ENCODE data around the gene PLSCR5. TPM values are rescaled to one million over a fixed set of nuclear protein-coding genes. Genes with fewer than 3 reads are reported as not detected.
A peak's percentile ranks its signal among the peaks of the same experiment; 100 is the strongest.

Gene PLSCR5
- total and polyA plus RNA-seq, 2 experiments from 2014 or later, result not detected

DNA sequence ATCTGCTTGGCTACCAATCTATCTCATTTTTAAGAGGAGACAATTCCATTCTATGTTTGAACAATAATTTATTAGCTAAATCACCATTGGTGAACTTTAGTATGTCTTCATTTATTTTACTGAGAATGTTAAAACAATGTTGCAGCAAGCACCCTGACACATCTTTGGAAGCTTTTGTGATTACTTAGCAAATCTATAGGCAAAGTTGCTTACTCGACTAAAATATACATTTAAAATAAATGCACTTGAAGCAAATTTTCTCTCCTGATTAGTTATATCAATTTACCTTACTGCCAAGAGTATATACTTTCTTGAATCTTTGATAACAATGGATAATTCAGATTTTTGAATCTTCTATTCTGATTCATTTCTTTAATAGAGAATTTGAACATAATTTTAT lies 31.0 kb downstream of the PLSCR5 start:
- Histone ChIP-seq H3F3A (replicated peaks; ENCODE audit: low read depth) (no peaks in the 10 kb centered on the region), H3K79me2 (replicated peaks; ENCODE audit: insufficient read depth) (no peaks in the 10 kb centered on the region), H3K36me3 (ENCODE audit: insufficient read depth) (no peaks in the 10 kb centered on the region), H3K4me2 (no peak overlapping the region), H3K27ac (ENCODE audit: low read depth) (no peak overlapping the region), H3K27me3 (ENCODE audit: insufficient read depth) (no peaks in the 10 kb centered on the region), H4K20me1 (replicated peaks; ENCODE audit: insufficient read depth) (no peaks in the 10 kb centered on the region), H3K9me2 (ENCODE audit: insufficient read depth) (no peaks in the 10 kb centered on the region), H3K4me1 (ENCODE audit: insufficient read depth) (peaks cover 4% of the 10 kb centered on the region), H3K4me3 (no peak overlapping the region), H2AFZ (no peak overlapping the region)
- no peaks in the 10 kb centered on the region; the same call in 2 of the 3 replicates for H3K9me3 Mint-ChIP-seq
- ATAC-seq (no peak), DNase-seq (ENCODE audit: low spot score) (no peak)
- H3K36me3 Mint-ChIP-seq (ENCODE audit: low read depth), result no peaks in the 10 kb centered on the region
- H3K27ac Mint-ChIP-seq, result peak overlapping the region; percentile 7; the same call in 1 of the 2 replicates
- no peak overlapping the region for H3K4me3 Mint-ChIP-seq
- H3K27me3 Mint-ChIP-seq (ENCODE audit: insufficient read depth, low read depth, poor library complexity), result peaks cover 2% of the 10 kb centered on the region
- H3K4me1 Mint-ChIP-seq, result peaks cover 4% of the 10 kb centered on the region
- TF ChIP-seq EZH2 (IDR thresholded peaks at IDR 0.05; ENCODE audit: low read depth, unreplicated experiment) (no peak), ZNF331 (CRISPR knock-in tag; IDR thresholded peaks at IDR 0.05; ENCODE audit: low read depth) (no peak), NANOG (IDR thresholded peaks at IDR 0.05; ENCODE audit: borderline replicate concordance) (no peak), CREB1 (CRISPR knock-in tag; IDR thresholded peaks at IDR 0.05; ENCODE audit: low read depth) (no peak), JUNB (IDR thresholded peaks at IDR 0.05; ENCODE audit: unreplicated experiment) (no peak), STAT1 (IDR thresholded peaks at IDR 0.05; ENCODE audit: unreplicated experiment) (no peak), REST (IDR thresholded peaks at IDR 0.05; ENCODE audit: unreplicated experiment) (no peak), POLR2AphosphoS5 (IDR thresholded peaks at IDR 0.05; ENCODE audit: low read depth) (no peak), EZH2phosphoT487 (IDR thresholded peaks at IDR 0.05; ENCODE audit: unreplicated experiment) (no peak), ZNF114 (CRISPR knock-in tag; IDR thresholded peaks at IDR 0.05) (no peak)
- TF ChIP-seq, protein P1, sequence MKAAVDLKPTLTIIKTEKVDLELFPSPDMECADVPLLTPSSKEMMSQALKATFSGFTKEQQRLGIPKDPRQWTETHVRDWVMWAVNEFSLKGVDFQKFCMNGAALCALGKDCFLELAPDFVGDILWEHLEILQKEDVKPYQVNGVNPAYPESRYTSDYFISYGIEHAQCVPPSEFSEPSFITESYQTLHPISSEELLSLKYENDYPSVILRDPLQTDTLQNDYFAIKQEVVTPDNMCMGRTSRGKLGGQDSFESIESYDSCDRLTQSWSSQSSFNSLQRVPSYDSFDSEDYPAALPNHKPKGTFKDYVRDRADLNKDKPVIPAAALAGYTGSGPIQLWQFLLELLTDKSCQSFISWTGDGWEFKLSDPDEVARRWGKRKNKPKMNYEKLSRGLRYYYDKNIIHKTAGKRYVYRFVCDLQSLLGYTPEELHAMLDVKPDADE (IDR thresholded peaks at IDR 0.05), result no peak
- TF ChIP-seq, protein P2, sequence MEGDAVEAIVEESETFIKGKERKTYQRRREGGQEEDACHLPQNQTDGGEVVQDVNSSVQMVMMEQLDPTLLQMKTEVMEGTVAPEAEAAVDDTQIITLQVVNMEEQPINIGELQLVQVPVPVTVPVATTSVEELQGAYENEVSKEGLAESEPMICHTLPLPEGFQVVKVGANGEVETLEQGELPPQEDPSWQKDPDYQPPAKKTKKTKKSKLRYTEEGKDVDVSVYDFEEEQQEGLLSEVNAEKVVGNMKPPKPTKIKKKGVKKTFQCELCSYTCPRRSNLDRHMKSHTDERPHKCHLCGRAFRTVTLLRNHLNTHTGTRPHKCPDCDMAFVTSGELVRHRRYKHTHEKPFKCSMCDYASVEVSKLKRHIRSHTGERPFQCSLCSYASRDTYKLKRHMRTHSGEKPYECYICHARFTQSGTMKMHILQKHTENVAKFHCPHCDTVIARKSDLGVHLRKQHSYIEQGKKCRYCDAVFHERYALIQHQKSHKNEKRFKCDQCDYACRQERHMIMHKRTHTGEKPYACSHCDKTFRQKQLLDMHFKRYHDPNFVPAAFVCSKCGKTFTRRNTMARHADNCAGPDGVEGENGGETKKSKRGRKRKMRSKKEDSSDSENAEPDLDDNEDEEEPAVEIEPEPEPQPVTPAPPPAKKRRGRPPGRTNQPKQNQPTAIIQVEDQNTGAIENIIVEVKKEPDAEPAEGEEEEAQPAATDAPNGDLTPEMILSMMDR (conservative IDR thresholded peaks at IDR 0.05; ENCODE audit: low read depth in 2 of 2), result no peak
- TF ChIP-seq, protein P3, sequence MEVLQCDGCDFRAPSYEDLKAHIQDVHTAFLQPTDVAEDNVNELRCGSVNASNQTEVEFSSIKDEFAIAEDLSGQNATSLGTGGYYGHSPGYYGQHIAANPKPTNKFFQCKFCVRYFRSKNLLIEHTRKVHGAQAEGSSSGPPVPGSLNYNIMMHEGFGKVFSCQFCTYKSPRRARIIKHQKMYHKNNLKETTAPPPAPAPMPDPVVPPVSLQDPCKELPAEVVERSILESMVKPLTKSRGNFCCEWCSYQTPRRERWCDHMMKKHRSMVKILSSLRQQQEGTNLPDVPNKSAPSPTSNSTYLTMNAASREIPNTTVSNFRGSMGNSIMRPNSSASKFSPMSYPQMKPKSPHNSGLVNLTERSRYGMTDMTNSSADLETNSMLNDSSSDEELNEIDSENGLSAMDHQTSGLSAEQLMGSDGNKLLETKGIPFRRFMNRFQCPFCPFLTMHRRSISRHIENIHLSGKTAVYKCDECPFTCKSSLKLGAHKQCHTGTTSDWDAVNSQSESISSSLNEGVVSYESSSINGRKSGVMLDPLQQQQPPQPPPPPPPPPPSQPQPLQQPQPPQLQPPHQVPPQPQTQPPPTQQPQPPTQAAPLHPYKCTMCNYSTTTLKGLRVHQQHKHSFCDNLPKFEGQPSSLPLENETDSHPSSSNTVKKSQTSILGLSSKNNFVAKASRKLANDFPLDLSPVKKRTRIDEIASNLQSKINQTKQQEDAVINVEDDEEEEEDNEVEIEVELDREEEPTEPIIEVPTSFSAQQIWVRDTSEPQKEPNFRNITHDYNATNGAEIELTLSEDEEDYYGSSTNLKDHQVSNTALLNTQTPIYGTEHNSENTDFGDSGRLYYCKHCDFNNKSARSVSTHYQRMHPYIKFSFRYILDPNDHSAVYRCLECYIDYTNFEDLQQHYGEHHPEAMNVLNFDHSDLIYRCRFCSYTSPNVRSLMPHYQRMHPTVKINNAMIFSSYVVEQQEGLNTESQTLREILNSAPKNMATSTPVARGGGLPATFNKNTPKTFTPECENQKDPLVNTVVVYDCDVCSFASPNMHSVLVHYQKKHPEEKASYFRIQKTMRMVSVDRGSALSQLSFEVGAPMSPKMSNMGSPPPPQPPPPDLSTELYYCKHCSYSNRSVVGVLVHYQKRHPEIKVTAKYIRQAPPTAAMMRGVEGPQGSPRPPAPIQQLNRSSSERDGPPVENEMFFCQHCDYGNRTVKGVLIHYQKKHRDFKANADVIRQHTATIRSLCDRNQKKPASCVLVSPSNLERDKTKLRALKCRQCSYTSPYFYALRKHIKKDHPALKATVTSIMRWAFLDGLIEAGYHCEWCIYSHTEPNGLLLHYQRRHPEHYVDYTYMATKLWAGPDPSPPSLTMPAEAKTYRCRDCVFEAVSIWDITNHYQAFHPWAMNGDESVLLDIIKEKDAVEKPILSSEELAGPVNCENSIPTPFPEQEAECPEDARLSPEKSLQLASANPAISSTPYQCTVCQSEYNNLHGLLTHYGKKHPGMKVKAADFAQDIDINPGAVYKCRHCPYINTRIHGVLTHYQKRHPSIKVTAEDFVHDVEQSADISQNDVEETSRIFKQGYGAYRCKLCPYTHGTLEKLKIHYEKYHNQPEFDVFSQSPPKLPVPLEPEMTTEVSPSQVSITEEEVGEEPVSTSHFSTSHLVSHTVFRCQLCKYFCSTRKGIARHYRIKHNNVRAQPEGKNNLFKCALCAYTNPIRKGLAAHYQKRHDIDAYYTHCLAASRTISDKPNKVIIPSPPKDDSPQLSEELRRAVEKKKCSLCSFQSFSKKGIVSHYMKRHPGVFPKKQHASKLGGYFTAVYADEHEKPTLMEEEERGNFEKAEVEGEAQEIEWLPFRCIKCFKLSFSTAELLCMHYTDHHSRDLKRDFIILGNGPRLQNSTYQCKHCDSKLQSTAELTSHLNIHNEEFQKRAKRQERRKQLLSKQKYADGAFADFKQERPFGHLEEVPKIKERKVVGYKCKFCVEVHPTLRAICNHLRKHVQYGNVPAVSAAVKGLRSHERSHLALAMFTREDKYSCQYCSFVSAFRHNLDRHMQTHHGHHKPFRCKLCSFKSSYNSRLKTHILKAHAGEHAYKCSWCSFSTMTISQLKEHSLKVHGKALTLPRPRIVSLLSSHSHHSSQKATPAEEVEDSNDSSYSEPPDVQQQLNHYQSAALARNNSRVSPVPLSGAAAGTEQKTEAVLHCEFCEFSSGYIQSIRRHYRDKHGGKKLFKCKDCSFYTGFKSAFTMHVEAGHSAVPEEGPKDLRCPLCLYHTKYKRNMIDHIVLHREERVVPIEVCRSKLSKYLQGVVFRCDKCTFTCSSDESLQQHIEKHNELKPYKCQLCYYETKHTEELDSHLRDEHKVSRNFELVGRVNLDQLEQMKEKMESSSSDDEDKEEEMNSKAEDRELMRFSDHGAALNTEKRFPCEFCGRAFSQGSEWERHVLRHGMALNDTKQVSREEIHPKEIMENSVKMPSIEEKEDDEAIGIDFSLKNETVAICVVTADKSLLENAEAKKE (CRISPR knock-in tag; IDR thresholded peaks at IDR 0.05), result no peak

Measured in GM23338 (cell line).